Endothelial cell of umbilical vein (primary cell): Measurements from ENCODE around the gene COL28A1. TPM values are rescaled to one million over a fixed set of nuclear protein-coding genes. Genes with fewer than 3 reads are reported as not detected.
A peak's percentile ranks its signal among the peaks of the same experiment; 100 is the strongest.

ENCODE experiments used
- BruUV-seq: library from RNA; stranded (reverse); fragments of 400-500 nt; replicated peaks from 2 replicates; lab custom pipeline; 2021; lab: Mats Ljungman, UMichigan
- CTCF ChIA-PET: fragments of 300-600, 350-600 bp; sonication (Branson Sonifier 250); formaldehyde crosslinking; loops from one replicate; lab custom pipeline; 2021; ENCODE audit warnings: antibody characterized with exemption, inconsistent platforms; lab: Charles Lee
- POLR2A ChIA-PET: fragments of 300-600, 350-600 bp; sonication (Branson Sonifier 250); formaldehyde crosslinking; loops from one replicate; lab custom pipeline; 2021; ENCODE audit warnings: antibody characterized with exemption, inconsistent platforms; lab: Charles Lee
- DNase-seq: peaks from one replicate; pipeline ENCODE4 v3.0.0-alpha.2; 2011; ENCODE audit warnings: low read depth, low spot score
- FAIRE-seq: peaks from 2 replicates; lab custom pipeline; 2011; peaks lifted over from hg19 to GRCh38; lab: Jason Lieb, UNC
- H2AFZ ChIP-seq: 2 replicates; pipeline ENCODE4 v1.6.0; 2012; ENCODE audit warnings: low read depth, low read length, control low read depth, inconsistent platforms
- H3K27ac ChIP-seq: 2 replicates; pipeline ENCODE4 v1.5.1; 2011; ENCODE audit warnings: low read depth, mild to moderate bottlenecking, control low read depth, low read length, moderate library complexity; ENCODE audit not compliant: insufficient read depth
- H3K27me3 ChIP-seq, 2 experiments: 2 replicates each; pipeline versions ENCODE4 v1.6.0 to v1.6.1; 2011; ENCODE audit warnings: low read length in 2 of 2, mixed read lengths in 1 of 2; ENCODE audit not compliant: control insufficient read depth in 2 of 2, insufficient read depth in 2 of 2
- H3K36me3 ChIP-seq, 2 experiments: 2 replicates in 1 of 2; 3 replicates in 1 of 2; pipeline ENCODE4 v1.5.1; 2011; ENCODE audit warnings: low read length in 2 of 2, mild to moderate bottlenecking in 1 of 2, moderate library complexity in 1 of 2; ENCODE audit not compliant: control insufficient read depth in 2 of 2, insufficient read depth in 2 of 2; ENCODE audit errors: extremely low read depth in 1 of 2
- H3K4me1 ChIP-seq: 3 replicates; pipeline ENCODE4 v1.5.1; 2011; ENCODE audit warnings: mild to moderate bottlenecking, low read length; ENCODE audit not compliant: control insufficient read depth, insufficient read depth; ENCODE audit errors: extremely low read depth
- H3K4me2 ChIP-seq: 2 replicates; pipeline ENCODE4 v1.6.1; 2011; ENCODE audit warnings: low read length, control low read depth, mixed read lengths; ENCODE audit not compliant: insufficient read depth
- H3K4me3 ChIP-seq, 3 experiments: fragments of 200-600 bp in 1 of 3; sonication (generic), shearing (Covaris generic) in 1 of 3; replicated peaks in 1 of 3; 2 replicates each; pipeline ENCODE4 v1.5.1; 2011 to 2016; ENCODE audit warnings: control low read depth in 3 of 3, low read length in 3 of 3, mild to moderate bottlenecking in 2 of 3, inconsistent platforms in 1 of 3, low read depth in 1 of 3, moderate library complexity in 1 of 3; ENCODE audit not compliant: insufficient read depth in 1 of 3
- H3K79me2 ChIP-seq: 2 replicates; pipeline ENCODE4 v1.6.0; 2012; ENCODE audit warnings: low read length, inconsistent platforms; ENCODE audit not compliant: control insufficient read depth, insufficient read depth
- H3K9ac ChIP-seq: replicated peaks from 2 replicates; pipeline ENCODE3; 2011; ENCODE audit warnings: low read length, control low read depth; ENCODE audit not compliant: insufficient read depth; ENCODE audit errors: extremely low read depth
- H3K9me1 ChIP-seq: replicated peaks from 3 replicates; pipeline ENCODE4 v1.6.0; 2011; ENCODE audit warnings: mild to moderate bottlenecking, low read length; ENCODE audit not compliant: control insufficient read depth, insufficient read depth; ENCODE audit errors: extremely low read depth
- H3K9me3 ChIP-seq: replicated peaks from 2 replicates; pipeline ENCODE4 v1.5.1; 2012; ENCODE audit warnings: low read length, inconsistent platforms; ENCODE audit not compliant: control insufficient read depth, insufficient read depth
- H4K20me1 ChIP-seq: replicated peaks from 2 replicates; pipeline ENCODE3; 2011; ENCODE audit warnings: mild to moderate bottlenecking, low read length; ENCODE audit not compliant: control insufficient read depth, insufficient read depth; ENCODE audit errors: extremely low read depth
- CTCF ChIP-seq, 2 donors: IDR thresholded peaks; 1 replicate in 1 of 2; 2 replicates in 1 of 2; pipeline ENCODE4 v1.5.1; 2011; ENCODE audit warnings: low read length in 2 of 2, mild to moderate bottlenecking in 2 of 2, moderate library complexity in 2 of 2, control low read depth in 1 of 2, inconsistent platforms in 1 of 2, low read depth in 1 of 2; ENCODE audit not compliant: insufficient read depth in 1 of 2; ENCODE audit errors: extremely low read depth in 1 of 2
- EZH2 ChIP-seq: IDR thresholded peaks from 2 replicates; pipeline ENCODE4 v1.6.1; 2012; ENCODE audit warnings: borderline replicate concordance, low read depth, mild to moderate bottlenecking, moderate library complexity, low read length, inconsistent platforms; ENCODE audit not compliant: severe bottlenecking
- FOS ChIP-seq: IDR thresholded peaks from 2 replicates; pipeline ENCODE4 v1.6.1; 2011; ENCODE audit warnings: mild to moderate bottlenecking, low read length, moderate library complexity, borderline replicate concordance; ENCODE audit not compliant: insufficient read depth
- MAX ChIP-seq: IDR thresholded peaks from 2 replicates; pipeline ENCODE4 v1.6.1; 2011; ENCODE audit not compliant: insufficient read depth, insufficient read length
- MYC ChIP-seq: IDR thresholded peaks from one replicate; pipeline ENCODE4 v1.6.1; 2011; ENCODE audit warnings: mild to moderate bottlenecking, low read depth, low read length
- POLR2A ChIP-seq: IDR thresholded peaks from 2 replicates; pipeline ENCODE4 v1.6.1; 2012; ENCODE audit warnings: low read depth, mild to moderate bottlenecking, control low read depth, low read length
- dilution Hi-C: fragments of 300-500 bp; cut with MboI; formaldehyde crosslinking; loops from one replicate; pipeline ENCODE4 v1.15.0; 2019; ENCODE audit warnings: low sequenced_read_pairs; ENCODE audit not compliant: extremely low pct_ligation_motif_present
- intact Hi-C: fragments of 100-400 bp; cut with micrococcal nuclease; formaldehyde crosslinking; loops from one replicate; pipeline ENCODE4 v1.10.0; 2022
- polyA plus RNA-seq, 4 experiments: library from polyadenylated mRNA; depleted of rRNA in 3 of 4; stranded (reverse) in 3 of 4; unstranded in 1 of 4; fragments of >200 nt; gene quantifications; 2 replicates each; pipeline versions ENCODE4 v1.2.1 to v1.2.3, GENCODE V29; 2011 to 2012; ENCODE audit warnings: missing spikeins in 1 of 4
- total RNA-seq: library from RNA; stranded (reverse); gene quantifications from 2 replicates; pipeline ENCODE4 v1.2.3, GENCODE V29; 2021

Gene COL28A1
- total and polyA plus RNA-seq, 2 donors (not counting 3 experiments of a cell fraction or from before 2014, with no cell fraction given) = not detected

DNA sequence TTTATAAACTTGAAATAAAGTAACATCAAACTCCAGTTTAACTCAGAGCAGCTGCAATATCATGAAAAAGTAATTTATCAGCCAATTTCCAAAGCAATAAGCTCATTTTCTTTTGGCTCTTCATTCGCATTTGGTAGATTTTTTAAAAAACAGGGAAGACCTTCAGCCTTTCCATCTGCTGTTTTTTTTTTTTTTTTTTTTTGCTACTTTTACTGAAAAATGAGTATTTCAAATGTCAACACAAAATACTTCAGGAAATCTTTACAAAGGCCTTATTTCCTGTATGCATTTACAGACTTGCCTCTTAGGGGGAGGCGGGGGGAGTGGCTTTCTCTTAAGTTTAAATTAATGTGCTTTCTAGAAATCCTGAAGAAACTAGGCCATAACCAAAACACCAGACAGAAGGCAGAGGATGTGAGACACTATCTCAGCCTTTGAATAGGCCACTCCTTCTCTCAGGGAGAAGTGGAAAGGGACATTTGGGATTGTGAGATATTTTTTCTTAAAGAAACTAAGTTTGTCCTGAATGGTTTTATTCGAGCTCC lies 91.8 kb downstream of the COL28A1 start:
- Histone ChIP-seq H3K9me3 (no peaks in the 10 kb centered on the region), H3K9me1 (no peaks in the 10 kb centered on the region), H3K4me3 (no peak overlapping the region), H3K36me3 (no peaks in the 10 kb centered on the region), H3K79me2 (no peaks in the 10 kb centered on the region), H4K20me1 (no peaks in the 10 kb centered on the region), H3K27ac (no peak overlapping the region), H2AFZ (peak overlapping the region; percentile 39), H3K4me2 (peak overlapping the region; percentile 63), H3K4me1 (peaks cover 21% of the 10 kb centered on the region), H3K9ac (no peak overlapping the region), H3K27me3 (no peaks in the 10 kb centered on the region)
- TF ChIP-seq FOS = peak; percentile 14
- TF ChIP-seq MYC = no peak
- TF ChIP-seq POLR2A = no peak
- no peak for TF ChIP-seq MAX
- no peak for TF ChIP-seq EZH2
- BruUV-seq = no TSS peak
- intact Hi-C loops = no loop called here
- peak; percentile 83 for FAIRE-seq
- ChIA-PET CTCF (interaction anchor here (0.6 to 1.8 kb wide), 3 partner anchors 19 to 340 kb away, joined by 3 to 6 read pairs (median 5); no protein-coding TSS in a partner anchor), POLR2A (no interaction called here)
- DNase-seq = peak; percentile 63
- dilution Hi-C loops = no loop called here

GRCh38 chr7:7439564-7439963 lies 96.1 kb downstream of the COL28A1 start:
- H2AFZ ChIP-seq = no peak overlapping the region
- no peak overlapping the region for H3K9ac ChIP-seq
- dilution Hi-C loops = no loop called here
- no peaks in the 10 kb centered on the region for H3K36me3 ChIP-seq
- H3K4me1 ChIP-seq = peaks cover 26% of the 10 kb centered on the region
- FAIRE-seq = no peak
- H3K27ac ChIP-seq = no peak overlapping the region
- H4K20me1 ChIP-seq = no peaks in the 10 kb centered on the region
- no peak for DNase-seq
- no peaks in the 10 kb centered on the region for H3K79me2 ChIP-seq
- no peaks in the 10 kb centered on the region for H3K27me3 ChIP-seq
- ChIA-PET POLR2A (interaction anchor here (1.3 kb wide), 1 partner anchor 822 kb away, joined by 5 read pairs; no protein-coding TSS in a partner anchor), CTCF (interaction anchor here (1.4 to 2.4 kb wide), 4 partner anchors 14 to 336 kb away, joined by 4 to 21 read pairs (median 10); no protein-coding TSS in a partner anchor)
- peak overlapping the region; percentile 52 for H3K4me2 ChIP-seq
- TF ChIP-seq MYC (no peak), CTCF (IDR thresholded peaks at IDR 0.05; ENCODE audit: extremely low read depth in 1 of 2, insufficient read depth in 1 of 2, low read depth in 1 of 2, low read length in 2 of 2) (no peak), POLR2A (no peak)
- no TSS peak for BruUV-seq
- H3K4me3 ChIP-seq = no peak overlapping the region
- H3K9me3 ChIP-seq = no peaks in the 10 kb centered on the region
- intact Hi-C loops = loop anchor here (2.0 to 5.0 kb wide), 3 partner anchors 257 to 773 kb away; partner anchors contain the start of gene C1GALT1
- H3K9me1 ChIP-seq = no peaks in the 10 kb centered on the region
